CD4-positive, alpha-beta T cell treated with Interleukin-15 for 4 hours (primary cell): Measurements from ENCODE around the gene ANTKMT.
A peak's percentile ranks its signal among the peaks of the same experiment; 100 is the strongest.

Source experiments
- DNase-seq: peaks from one replicate; pipeline ENCODE4 v3.0.0-alpha.2; 2020; ENCODE audit warnings: low spot score

Gene ANTKMT

DNA sequence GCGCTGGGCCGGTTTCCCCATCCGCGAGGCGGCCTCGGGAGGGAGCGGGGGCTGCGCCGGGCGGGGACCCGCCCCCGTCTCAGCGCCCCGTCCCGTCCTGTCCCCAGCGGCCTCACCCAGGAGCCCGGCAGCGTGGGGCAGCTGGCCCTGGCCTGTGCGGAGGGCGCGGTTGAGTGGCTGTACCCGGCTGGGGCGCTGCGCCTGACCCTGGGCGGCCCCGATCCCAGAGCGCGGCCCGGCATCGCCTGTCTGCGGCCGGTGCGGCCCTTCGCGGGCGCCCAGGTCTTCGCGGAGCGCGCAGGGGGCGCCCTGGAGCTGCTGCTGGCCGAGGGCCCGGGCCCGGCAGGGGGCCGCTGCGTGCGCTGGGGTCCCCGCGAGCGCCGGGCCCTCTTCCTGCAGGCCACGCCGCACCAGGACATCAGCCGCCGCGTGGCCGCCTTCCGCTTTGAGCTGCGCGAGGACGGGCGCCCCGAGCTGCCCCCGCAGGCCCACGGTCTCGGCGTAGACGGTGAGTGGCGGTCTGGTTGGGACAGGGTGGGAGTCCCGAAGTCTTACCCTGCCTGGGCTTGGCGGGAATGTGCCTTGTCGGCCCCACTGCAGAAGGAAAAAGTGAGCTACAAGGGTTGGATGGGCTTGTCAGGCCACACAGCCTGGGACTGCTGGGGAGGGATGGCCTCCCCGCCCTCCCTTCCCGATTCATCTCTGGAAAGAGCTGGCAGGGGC lies 5.3 kb upstream of the ANTKMT start:
- DNase-seq = no peak

DNA sequence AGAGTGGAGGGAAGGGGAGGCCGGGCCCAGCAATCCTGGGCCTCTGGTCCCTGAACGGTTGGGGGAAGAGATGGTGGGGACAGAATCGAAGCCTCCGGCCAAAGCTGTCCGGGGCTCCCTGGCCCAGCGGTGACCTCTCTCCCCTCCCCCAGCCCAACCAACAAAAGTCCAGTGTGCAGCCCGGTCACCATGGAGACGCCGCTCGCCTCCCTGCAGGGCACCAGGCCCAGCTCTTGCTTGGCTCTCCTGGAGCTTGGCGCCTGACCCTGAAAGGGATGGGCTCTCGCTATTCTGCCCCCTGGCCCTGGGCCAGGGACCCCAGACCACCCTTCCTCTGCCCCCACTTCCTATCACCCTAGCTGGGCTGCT lies 4.8 kb upstream of the ANTKMT start:
- no peak for DNase-seq

DNA sequence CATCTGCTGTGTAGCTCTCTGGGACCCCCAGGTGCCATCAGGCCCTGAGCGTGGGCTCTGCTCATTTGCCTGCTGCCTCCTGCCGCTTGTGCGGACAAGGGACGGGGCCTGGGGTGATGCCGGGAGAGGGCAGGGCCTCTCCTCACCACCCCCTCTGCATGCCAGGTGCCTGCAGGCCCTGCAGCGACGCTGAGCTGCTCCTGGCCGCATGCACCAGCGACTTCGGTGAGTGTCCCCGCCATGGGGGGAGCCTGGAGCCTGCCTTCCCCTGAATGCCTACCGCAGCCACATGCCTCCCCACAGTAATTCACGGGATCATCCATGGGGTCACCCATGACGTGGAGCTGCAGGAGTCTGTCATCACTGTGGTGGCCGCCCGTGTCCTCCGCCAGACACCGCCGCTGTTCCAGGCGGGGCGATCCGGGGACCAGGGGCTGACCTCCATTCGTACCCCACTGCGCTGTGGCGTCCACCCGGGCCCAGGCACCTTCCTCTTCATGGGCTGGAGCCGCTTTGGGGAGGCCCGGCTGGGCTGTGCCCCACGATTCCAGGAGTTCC lies 4.1 kb upstream of the ANTKMT start:
- no peak for DNase-seq

DNA sequence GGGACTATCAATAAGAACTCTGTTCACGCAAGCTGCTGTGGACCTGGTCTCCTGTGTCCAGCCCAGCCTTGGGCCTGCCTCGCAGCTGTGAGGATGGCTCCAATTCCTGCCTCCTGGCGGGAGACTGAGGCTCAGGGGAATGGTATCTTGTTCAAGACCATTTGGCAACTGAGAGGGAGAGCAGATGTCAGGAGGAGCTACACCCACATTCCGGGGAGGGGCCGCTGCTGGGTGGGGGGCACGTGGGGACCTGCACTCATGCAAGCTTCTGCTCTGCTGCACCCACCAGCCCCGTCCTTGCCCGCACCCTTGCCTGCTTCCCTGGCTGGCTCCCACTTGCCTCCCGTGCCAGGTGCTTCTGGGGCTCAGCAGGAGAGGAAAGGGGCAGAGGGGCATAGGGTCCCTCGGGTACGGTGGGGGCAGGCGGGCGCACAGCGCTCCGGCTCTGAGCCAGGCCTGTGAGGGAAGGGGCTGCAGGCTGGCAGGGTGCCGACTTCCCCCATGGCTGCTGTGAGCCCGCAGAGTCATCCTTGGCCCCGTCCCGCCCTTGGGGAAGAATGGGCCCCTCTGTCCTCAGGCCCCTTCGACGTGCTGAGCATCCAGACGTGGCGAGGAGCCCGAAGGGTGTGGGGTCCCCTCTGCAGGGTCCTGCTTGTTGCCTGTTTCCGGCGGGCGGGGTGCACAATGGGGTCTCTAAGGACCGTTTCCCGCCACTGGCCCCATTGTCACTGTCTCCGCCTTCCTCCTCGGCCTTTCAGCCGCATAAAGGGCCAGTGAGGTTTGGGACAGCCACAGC lies 3.3 kb upstream of the ANTKMT start:
- DNase-seq = no peak

DNA sequence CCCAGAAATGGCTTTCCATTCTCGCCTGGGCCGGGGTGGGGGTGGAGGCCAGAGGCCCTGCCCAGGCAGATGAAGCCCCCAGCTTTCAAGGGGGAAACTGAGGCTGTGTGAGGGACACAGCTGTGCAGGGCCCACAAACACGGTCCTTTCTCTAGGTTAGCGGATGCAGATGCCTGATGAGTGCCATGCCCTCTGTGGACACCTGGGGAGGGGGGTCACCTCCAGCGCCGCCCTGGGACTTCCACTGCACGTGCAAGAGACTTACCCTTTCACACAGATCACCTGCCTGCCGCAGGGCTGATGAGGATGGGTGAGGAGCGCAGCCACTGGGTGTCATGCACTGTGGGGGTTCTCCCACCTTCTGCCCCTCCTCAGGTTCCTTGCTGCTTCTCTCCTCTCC lies 2.6 kb upstream of the ANTKMT start:
- DNase-seq = no peak

DNA sequence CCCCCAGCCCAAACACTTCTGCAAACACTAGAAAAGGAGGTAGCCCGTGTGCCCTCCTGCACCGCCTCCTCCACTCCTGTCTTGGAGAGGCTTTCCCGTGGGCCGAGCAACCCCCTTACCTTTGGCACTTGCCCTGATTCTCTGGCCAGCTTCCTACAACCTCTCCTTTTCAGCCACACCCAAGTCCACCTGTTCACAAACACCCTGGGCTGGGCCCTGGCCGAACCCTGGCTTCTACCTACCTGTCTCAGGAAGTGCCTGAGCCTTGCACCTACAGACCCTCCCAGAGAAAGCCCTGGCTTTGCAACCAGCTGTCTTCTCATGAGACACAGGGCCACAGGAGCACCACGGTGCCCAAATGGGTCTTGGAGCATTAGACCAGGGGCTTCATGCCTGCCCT lies 2.0 kb upstream of the ANTKMT start:
- no peak for DNase-seq

DNA sequence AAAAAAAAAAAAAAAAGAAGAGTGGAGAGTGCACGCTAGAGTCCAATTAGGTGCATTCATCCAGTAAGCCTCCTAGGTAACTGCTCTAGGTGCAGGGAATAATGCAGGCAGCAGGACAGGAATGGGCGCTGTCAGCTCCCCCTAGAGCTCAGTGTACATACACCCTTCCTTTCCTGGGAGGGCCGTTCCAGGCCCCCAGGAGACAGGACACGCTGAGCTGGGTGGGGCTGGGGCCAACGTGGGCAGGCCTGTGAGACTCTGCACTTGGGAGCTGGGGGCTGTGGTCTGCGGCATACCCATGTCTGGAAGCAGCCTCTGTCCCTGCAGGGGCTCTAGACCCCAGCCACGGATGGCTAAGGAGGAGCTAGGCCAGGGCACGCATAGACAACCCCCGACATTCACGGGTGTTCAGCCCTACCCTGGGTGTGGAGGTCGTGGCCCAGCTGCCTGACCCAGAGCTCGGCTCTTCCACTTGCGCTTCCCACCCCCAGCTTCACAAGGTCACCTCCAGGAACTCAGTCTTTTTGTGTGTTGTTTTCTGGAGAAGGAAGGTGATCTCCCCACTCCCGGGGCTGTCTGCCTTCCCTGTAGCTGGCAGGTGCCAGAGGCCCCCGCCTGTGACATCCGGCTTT lies 1.0 kb upstream of the ANTKMT start:
- DNase-seq = no peak

DNA sequence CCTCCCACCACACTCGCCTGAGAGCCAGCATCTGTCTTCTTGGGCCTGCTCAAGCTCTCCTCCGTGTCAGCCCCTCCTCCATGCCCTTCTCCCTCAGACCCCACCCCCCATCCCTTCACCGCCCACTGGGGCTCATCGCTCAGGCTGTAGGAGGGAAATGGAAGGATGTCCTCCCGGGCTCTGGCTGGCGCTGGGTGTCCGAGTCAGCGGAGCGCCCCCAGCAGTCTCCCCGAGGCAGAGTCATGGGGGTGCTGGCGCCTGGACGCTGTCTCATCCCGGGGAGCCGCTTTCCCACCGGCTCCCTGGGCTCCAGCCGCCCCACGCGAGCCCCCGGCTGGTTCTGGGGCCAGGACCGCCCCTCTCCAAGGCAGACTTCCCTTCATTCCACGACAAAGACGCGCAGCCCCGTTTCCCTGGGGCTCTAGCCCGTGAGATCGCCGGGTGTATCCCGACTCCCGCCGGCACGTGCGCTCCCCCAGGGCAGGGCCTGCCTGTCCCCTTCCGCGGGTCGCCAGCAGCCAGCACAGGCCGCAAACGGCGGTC lies 428 bp upstream of the ANTKMT start:
- no peak for DNase-seq

DNA sequence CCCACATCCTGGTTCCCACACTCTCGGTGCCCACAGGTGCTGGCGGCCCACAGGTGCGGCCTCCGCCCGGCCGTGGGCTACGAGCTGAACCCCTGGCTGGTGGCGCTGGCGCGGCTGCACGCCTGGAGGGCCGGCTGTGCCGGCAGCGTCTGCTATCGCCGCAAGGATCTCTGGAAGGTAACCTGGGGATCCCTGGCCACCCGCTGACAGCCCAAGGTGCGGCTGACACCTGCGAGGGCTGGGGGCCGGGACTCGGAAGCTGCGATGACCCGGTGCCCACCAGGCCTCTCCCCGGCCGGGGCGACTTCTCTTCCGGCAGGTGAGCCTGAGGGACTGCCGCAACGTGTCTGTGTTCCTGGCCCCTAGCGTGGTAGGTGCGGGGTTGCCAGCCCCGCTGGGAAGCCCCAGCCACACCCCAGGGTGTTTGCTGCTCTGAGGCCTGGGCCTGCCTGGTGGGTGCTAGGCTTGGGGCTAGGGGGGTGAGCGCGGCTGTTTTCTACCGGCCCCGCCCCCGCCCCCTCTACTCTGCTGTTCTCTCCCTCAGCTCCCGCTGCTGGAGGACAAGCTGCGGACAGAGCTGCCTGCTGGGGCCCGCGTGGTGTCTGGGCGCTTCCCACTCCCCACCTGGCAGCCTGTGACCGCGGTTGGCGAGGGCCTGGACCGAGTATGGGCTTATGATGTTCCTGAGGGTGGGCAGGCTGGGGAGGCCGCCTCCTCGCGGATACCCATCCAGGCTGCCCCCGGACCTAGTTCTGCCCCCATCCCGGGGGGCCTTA lies 1.0 kb downstream of the ANTKMT start:
- DNase-seq = no peak

DNA sequence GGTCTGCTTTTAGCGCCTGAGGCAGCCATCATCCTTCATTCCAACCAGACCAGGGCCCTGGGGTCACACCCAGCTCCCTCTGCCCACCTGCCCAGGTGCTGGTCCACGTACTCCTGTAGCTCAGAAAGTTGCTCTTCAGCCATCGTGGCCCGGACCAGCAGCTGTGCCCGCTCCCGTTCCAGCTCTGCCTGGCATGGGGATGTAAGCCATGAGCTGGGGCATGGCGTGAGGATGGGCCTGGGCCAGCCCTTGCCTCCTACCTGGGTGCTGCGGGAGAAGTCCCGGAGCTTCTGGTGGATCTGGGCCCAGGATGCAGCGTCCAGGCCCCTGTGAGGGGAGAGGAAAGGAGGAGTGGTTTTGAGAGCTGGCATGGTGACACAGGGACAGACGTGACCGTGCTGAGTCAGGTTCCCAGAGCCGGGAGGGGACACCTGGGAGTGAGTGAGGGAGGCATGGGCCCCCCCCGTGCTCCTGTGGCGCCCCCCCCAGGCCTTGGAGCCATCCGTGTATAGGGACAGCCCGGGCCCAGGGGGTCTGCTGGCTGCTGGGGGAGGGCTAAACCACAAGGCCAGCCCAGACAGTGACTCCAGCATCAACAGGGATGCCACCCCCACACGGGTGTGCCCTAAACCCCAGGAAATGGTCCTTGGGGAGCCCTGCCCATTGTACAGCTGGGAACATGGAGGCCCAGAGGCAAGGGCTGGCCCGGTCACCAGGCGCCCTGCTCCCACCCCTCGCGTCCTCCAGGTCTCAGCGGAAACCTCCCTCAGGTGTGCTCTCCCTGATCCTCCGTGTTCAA lies 2.1 kb downstream of the ANTKMT start:
- no peak for DNase-seq

DNA sequence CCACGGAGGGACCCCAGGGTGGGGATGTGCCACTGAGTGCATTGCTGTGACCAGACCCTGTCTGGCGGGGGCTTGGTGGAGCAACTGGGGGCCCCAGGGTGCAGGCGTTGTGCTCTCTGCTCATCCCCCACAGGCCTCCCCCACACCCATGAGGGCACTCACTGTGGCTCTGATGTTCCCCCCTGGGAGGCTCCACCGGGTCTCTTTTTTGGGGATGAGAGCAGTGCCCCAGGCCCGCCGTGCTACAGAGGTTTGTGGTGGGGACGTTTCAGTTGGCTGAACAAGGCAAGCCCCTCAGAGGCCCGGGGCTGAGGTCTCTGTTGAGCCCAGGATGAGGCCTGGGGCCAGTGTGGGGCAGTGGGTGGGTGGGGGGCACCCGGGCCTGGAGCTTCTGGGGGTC lies 2.7 kb downstream of the ANTKMT start:
- no peak for DNase-seq

DNA sequence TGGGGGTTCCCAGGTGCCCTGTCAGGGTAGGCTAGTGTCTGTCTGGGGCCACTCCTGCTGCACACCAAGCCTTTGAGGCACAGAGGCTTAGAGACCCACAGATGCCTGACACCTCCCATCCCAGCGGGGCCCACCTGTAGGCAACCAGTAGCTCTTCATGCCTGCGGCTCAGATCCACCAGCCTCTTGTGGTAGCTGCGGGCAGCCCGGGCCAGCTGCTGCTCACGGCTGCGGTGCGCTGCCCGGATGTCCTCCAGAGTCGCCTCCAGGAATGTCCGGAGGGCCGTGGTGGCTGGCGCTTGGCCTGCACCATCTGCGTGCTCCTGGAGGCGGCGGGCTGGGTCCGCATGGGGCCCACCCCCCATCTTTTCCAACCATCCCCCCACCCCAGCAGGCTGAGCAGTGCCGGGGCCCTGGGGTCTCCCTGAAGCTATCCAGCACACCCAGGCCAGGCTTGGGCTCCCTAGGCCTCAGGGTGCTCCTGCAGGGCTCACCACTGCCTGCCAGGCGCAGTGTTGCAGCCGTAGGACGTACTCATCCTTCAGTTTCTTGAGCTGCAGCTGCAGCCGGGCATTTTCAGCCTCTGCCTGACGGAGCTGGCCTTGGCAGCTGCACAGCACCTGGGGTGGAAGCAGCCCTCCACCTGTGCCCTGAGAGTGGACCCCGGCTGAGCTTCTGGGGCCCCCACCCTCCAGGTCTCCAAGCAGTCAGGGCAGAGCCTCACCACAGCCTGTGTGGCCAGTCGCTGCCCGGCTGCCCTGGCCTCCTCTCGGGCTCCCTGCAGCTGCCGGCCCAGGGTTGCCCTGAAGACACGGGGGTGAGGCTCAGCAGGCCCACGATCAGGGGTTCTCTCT lies 3.5 kb downstream of the ANTKMT start:
- no peak for DNase-seq

DNA sequence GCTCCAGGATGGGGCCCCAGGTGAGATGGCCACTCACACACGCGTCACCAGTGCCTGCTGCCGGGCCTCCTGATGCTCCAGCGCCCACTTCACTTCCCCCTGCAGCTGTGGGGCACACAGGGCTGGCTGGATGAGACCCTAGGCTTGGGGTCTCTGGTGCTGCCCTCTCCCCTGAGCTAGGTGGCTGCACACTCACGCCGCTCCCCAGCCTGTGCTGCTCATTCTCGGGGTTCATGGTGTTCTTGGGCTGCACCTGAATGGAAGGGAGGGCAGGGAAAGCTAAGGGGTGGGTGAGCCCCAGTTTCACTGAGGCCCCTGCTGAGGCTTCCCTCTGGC lies 4.1 kb downstream of the ANTKMT start:
- no peak for DNase-seq

DNA sequence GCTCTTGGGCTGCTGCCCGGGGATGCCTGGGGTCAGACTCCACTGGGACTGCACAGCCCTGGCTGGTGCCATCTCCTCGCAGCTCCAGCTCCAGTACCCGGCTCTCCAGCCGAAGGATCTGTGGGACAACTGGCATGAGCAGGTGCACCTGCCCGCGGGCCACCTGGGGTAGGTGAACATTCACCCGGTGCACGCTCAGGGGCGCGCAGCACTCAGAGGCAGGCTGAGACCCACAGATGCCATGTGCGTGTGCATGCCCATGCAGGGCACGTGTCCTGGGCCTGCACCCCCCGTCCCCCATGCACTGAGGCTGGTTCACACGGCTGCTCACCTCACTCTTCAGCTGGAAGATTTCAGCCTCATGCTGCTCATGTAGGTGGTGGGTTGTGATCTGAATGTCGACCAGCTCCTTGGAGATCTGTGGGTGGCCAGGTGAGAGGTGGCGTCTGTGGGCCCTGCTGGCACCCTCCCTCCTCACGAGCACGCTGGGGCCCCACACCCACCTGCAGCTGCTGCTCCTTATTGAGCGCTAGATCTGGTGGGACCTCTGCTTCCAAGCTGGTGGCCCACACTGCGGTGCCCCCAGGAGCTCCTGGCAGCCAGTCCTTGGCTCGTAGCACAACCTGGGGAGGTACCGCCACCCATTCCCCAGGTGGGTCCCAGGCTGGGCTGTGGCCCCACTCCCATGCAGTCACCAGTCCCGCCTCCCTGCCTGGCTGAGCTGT lies 4.7 kb downstream of the ANTKMT start:
- no peak for DNase-seq

DNA sequence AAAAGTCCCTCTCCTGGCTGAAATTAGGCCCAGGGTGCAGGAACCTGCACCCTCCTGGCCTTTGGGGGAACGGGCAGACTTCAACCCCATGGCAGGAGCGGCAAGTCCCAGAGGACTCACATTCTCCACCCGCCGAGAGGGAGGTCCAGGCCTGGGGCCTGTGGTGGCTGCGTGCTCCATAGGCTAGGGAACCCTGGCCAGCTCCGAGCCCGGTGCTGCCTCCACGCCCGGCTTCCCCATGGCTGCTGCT lies 5.2 kb downstream of the ANTKMT start:
- DNase-seq = no peak

DNA sequence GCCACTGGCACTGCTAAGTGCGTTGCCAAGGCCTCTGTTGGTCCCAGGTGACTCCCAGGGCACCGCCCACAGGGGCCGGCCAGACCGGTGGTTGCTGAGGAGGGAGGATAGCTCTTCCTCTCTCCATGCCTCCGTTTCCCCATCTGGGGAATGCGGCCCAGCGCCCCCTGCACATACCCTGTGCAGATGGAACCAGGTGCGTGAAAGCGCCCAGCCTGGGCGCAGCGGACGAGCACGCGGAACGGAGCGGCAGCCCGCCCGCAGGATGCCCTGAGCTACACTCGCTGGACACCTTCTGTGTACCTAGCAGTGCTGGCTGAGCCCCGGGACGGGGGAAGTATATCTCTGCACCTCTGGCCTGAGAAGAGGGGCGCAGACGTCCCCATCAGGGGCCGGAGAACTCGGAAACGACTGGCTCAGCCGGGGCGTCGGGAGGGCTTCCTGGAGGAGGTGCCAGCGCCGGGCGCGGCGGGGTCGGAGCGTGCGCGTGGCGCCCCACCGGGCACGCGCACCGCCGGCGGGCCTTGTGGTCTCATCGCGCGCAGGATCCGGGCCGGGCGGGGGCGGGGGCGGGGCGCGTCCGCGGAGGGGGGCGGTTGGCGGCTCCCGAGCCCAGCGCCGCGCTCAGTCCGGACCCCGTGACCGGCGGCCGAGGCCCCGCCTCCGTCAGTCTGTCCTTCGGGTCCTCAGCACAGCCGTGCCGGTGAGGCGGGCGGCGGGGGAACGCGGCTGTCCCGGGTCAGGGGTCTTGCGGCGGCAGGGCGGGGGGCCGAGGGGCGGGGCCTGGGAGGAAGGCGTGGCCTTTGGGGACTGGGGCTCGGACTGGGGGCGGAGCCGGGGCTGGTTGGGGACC lies 5.7 kb downstream of the ANTKMT start, which contains the start of the genes CCDC78 and HAGHL:
Gene CCDC78 (minus strand): TSS at position 6 of the 853 bp plus-strand sequence. CDS start 76 bp downstream, outside the sequence.
Gene HAGHL (plus strand): TSS at position 669 of the 853 bp plus-strand sequence. CDS start 404 bp downstream, outside the sequence.
- DNase-seq = peak; percentile 57

DNA sequence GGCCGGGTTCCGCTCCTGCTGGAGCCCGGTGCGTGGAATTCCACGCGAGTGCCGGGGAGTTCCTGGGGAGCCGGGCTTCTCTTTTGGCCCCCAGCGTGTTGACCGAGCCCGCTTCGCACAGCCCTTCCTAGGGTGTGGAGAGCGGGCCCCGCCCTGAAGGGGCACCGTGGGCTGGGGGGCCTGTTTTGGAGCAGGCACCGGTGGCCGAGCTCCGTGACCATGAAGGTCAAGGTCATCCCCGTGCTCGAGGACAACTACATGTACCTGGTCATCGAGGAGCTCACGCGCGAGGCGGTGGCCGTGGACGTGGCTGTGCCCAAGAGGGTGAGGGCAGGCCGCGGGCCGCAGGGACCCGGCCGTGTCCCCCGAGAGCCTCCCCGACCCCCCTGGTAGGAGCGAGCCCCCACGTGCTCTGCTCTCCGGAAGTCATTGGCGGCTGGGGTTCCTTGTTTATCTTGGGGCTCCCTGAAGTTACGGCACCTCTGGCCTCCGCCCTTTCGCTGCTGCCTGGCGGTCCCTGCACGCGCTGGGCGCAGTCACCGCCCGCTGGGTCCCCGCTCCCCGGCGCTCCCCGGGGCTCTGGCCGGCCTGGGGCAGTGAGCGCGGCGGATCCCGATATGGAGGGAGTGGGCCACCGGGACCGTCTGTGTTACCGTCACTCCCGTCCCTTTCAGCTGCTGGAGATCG lies 6.5 kb downstream of the ANTKMT start:
- no peak for DNase-seq
